A673 (cell line): Measurements from ENCODE around the gene PAK3. TPM values are rescaled to one million over a fixed set of nuclear protein-coding genes. Genes with fewer than 3 reads are reported as not detected.

Experiments
- BruUV-seq: library from RNA; stranded (reverse); fragments of 400-500 nt; replicated peaks from 2 replicates; lab custom pipeline; 2021; lab: Mats Ljungman, UMichigan
- CTCF ChIA-PET: fragments of 300-600 bp; sonication (Branson Sonifier 250); formaldehyde crosslinking; loops from one replicate; lab custom pipeline; 2022; ENCODE audit warnings: antibody characterized with exemption; lab: Charles Lee
- POLR2A ChIA-PET: fragments of 300-600 bp; sonication (Branson Sonifier 250); formaldehyde crosslinking; loops from one replicate; lab custom pipeline; 2022; ENCODE audit warnings: antibody characterized with exemption; ENCODE audit not compliant: low non-redundant PET; lab: Charles Lee
- DNase-seq: peaks from one replicate; pipeline ENCODE4 v3.0.0-alpha.2; 2015; ENCODE audit warnings: low spot score
- H3K27ac ChIP-seq: fragments of 200-600 bp; sonication (generic); 2 replicates; pipeline ENCODE4 v1.5.1; 2016; ENCODE audit warnings: mixed run types, low read depth, mild to moderate bottlenecking, mixed read lengths, antibody characterized with exemption, low read length; ENCODE audit not compliant: poor library complexity, severe bottlenecking
- H3K27me3 ChIP-seq: fragments of 200-600 bp; sonication (generic); replicated peaks from 2 replicates; pipeline ENCODE4 v1.6.1; 2017; ENCODE audit warnings: mixed run types, low read depth, mild to moderate bottlenecking, mixed read lengths, antibody characterized with exemption, low read length; ENCODE audit not compliant: insufficient read depth, poor library complexity
- H3K36me3 ChIP-seq: fragments of 200-600 bp; sonication (generic); 2 replicates; pipeline ENCODE4 v1.6.1; 2016; ENCODE audit warnings: mixed run types, mild to moderate bottlenecking, mixed read lengths, antibody characterized with exemption, low read length; ENCODE audit not compliant: insufficient read depth, poor library complexity, severe bottlenecking
- H3K4me1 ChIP-seq: fragments of 200-600 bp; sonication (generic); 2 replicates; pipeline ENCODE4 v1.6.1; 2017; ENCODE audit warnings: mixed run types, mild to moderate bottlenecking, mixed read lengths, antibody characterized with exemption, low read length; ENCODE audit not compliant: insufficient read depth, poor library complexity, severe bottlenecking
- H3K4me3 ChIP-seq: fragments of 200-600 bp; sonication (generic); 2 replicates; pipeline ENCODE4 v1.5.1; 2016; ENCODE audit warnings: low read depth, mixed run types, mild to moderate bottlenecking, mixed read lengths, low read length; ENCODE audit not compliant: poor library complexity, severe bottlenecking
- H3K9me3 ChIP-seq: fragments of 200-600 bp; sonication (generic); 2 replicates; pipeline ENCODE4 v1.6.1; 2016; ENCODE audit warnings: mixed run types, low read depth, mild to moderate bottlenecking, mixed read lengths, antibody characterized with exemption, low read length; ENCODE audit not compliant: poor library complexity, severe bottlenecking
- EZH2 ChIP-seq: fragments of 200-600 bp; sonication (generic); IDR thresholded peaks from 2 replicates; pipeline ENCODE4 v1.6.1; 2017; ENCODE audit warnings: borderline replicate concordance, low read depth, mild to moderate bottlenecking, mixed read lengths, antibody characterized with exemption, low read length; ENCODE audit not compliant: poor library complexity, severe bottlenecking
- intact Hi-C: fragments of 100-400 bp; cut with micrococcal nuclease; formaldehyde crosslinking; loops from one replicate; pipeline ENCODE4 v1.10.0; 2022; ENCODE audit not compliant: unreplicated experiment
- total RNA-seq: library from RNA; stranded (reverse); gene quantifications from 2 replicates; pipeline ENCODE4 v1.2.3, GENCODE V29; 2021
- TF ChIP-seq, protein P1 (sequence below): fragments of 300-800, 200-600 bp; sonication (generic); conservative IDR thresholded peaks from 2 replicates; pipeline ENCODE4 v1.5.1; 2017; ENCODE audit warnings: low read depth, mild to moderate bottlenecking, antibody characterized with exemption, low read length, moderate library complexity, mixed read lengths

Gene PAK3
- total RNA-seq, 1 experiment from 2014 or later = not detected

GRCh38 chrX:111100191-111100590 lies 4.2 kb downstream of the PAK3 start:
- no peak overlapping the region for H3K27ac ChIP-seq
- POLR2A ChIA-PET = no interaction called here
- intact Hi-C loops = loop anchor here (1.0 kb wide), 1 partner anchor 108 kb away; no protein-coding TSS in a partner anchor
- H3K9me3 ChIP-seq = no peaks in the 10 kb centered on the region
- BruUV-seq = no TSS peak
- no peaks in the 10 kb centered on the region for H3K4me1 ChIP-seq
- peaks cover 5% of the 10 kb centered on the region for H3K27me3 ChIP-seq
- no peaks in the 10 kb centered on the region for H3K36me3 ChIP-seq
- CTCF ChIA-PET = interaction anchor here (0.5 to 1.0 kb wide), 7 partner anchors 22 to 263 kb away, joined by 3 to 9 read pairs (median 3); no protein-coding TSS in a partner anchor
- TF ChIP-seq EZH2 = no peak
- TF ChIP-seq, protein P1, sequence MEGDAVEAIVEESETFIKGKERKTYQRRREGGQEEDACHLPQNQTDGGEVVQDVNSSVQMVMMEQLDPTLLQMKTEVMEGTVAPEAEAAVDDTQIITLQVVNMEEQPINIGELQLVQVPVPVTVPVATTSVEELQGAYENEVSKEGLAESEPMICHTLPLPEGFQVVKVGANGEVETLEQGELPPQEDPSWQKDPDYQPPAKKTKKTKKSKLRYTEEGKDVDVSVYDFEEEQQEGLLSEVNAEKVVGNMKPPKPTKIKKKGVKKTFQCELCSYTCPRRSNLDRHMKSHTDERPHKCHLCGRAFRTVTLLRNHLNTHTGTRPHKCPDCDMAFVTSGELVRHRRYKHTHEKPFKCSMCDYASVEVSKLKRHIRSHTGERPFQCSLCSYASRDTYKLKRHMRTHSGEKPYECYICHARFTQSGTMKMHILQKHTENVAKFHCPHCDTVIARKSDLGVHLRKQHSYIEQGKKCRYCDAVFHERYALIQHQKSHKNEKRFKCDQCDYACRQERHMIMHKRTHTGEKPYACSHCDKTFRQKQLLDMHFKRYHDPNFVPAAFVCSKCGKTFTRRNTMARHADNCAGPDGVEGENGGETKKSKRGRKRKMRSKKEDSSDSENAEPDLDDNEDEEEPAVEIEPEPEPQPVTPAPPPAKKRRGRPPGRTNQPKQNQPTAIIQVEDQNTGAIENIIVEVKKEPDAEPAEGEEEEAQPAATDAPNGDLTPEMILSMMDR = peak; percentile 64
- H3K4me3 ChIP-seq = no peak overlapping the region
- peak; percentile 62 for DNase-seq

- CTCF ChIA-PET = no interaction called here
These were observed 5.6 kb downstream of the PAK3 start for GRCh38 chrX:111101580-111101979.

GRCh38 chrX:111102636-111103035 lies 6.6 kb downstream of the PAK3 start:
- Histone ChIP-seq H3K27me3 (no peaks in the 10 kb centered on the region), H3K27ac (no peak overlapping the region), H3K4me1 (no peaks in the 10 kb centered on the region), H3K9me3 (no peaks in the 10 kb centered on the region), H3K4me3 (no peak overlapping the region), H3K36me3 (no peaks in the 10 kb centered on the region)
- ChIA-PET CTCF (no interaction called here), POLR2A (no interaction called here)
- intact Hi-C loops = no loop called here
- no TSS peak for BruUV-seq
- TF ChIP-seq, protein P1 = no peak
- no peak for TF ChIP-seq EZH2
- DNase-seq = no peak

More at GRCh38 chrX:111101580-111101979, 5.6 kb downstream of the PAK3 start:
- no peak for DNase-seq
- TF ChIP-seq, protein P1 = no peak
- TF ChIP-seq EZH2 = no peak
- no TSS peak for BruUV-seq
- no peak overlapping the region for H3K27ac ChIP-seq
- H3K9me3 ChIP-seq = no peaks in the 10 kb centered on the region
- POLR2A ChIA-PET = no interaction called here
- intact Hi-C loops = no loop called here
- H3K27me3 ChIP-seq = no peaks in the 10 kb centered on the region
- no peaks in the 10 kb centered on the region for H3K4me1 ChIP-seq
- H3K4me3 ChIP-seq = no peak overlapping the region
- no peaks in the 10 kb centered on the region for H3K36me3 ChIP-seq
